Measurements from ENCODE around the gene CFAP20DC.

GRCh38 chr3:58884453-58884852, 165.4 kb downstream of the CFAP20DC start:
- TF ChIP-seq, protein P1, sequence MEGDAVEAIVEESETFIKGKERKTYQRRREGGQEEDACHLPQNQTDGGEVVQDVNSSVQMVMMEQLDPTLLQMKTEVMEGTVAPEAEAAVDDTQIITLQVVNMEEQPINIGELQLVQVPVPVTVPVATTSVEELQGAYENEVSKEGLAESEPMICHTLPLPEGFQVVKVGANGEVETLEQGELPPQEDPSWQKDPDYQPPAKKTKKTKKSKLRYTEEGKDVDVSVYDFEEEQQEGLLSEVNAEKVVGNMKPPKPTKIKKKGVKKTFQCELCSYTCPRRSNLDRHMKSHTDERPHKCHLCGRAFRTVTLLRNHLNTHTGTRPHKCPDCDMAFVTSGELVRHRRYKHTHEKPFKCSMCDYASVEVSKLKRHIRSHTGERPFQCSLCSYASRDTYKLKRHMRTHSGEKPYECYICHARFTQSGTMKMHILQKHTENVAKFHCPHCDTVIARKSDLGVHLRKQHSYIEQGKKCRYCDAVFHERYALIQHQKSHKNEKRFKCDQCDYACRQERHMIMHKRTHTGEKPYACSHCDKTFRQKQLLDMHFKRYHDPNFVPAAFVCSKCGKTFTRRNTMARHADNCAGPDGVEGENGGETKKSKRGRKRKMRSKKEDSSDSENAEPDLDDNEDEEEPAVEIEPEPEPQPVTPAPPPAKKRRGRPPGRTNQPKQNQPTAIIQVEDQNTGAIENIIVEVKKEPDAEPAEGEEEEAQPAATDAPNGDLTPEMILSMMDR (IDR thresholded peaks at IDR 0.05): no peak
- TF ChIP-seq ZFX (IDR thresholded peaks at IDR 0.05; ENCODE audit: borderline replicate concordance): no peak
